Muscle layer of colon (tissue), 2 donors: ENCODE results near the gene SLC25A40.
A peak's percentile ranks its signal among the peaks of the same experiment; 100 is the strongest.
"Not testable (repeated sequence)": the region's sequence is repeated elsewhere in the genome, so short reads cannot be mapped to it uniquely, and the experiment has no call there.

Source experiments
- H3K27ac ChIP-seq: one replicate; pipeline ENCODE4 v1.7.0; 2013; ENCODE audit warnings: low read depth, mild to moderate bottlenecking, low read length, moderate library complexity
- H3K27me3 ChIP-seq, 2 donors: one replicate each; pipeline ENCODE4 v1.7.0; 2013; ENCODE audit warnings: low read length in 2 of 2, mild to moderate bottlenecking in 2 of 2; ENCODE audit not compliant: insufficient read depth in 2 of 2, control insufficient read depth in 1 of 2
- H3K36me3 ChIP-seq: one replicate; pipeline ENCODE4 v1.7.0; 2013; ENCODE audit warnings: mild to moderate bottlenecking, low read length; ENCODE audit not compliant: insufficient read depth
- H3K4me1 ChIP-seq: one replicate; pipeline ENCODE4 v1.7.0; 2013; ENCODE audit warnings: mild to moderate bottlenecking, low read length; ENCODE audit not compliant: insufficient read depth
- H3K4me3 ChIP-seq, 2 donors: one replicate each; pipeline ENCODE4 v1.7.0; 2013; ENCODE audit warnings: low read length in 2 of 2, low read depth in 1 of 2, mild to moderate bottlenecking in 1 of 2, moderate library complexity in 1 of 2
- H3K9ac ChIP-seq: one replicate; pipeline ENCODE4 v1.7.0; 2013; ENCODE audit warnings: low read length
- H3K9me3 ChIP-seq: one replicate; pipeline ENCODE4 v1.7.0; 2013; ENCODE audit warnings: mild to moderate bottlenecking, low read length
- donor health status: abdominal sarcoma.
- donor health status: Adenocarcinoma of cecum.

The SLC25A40 gene

DNA sequence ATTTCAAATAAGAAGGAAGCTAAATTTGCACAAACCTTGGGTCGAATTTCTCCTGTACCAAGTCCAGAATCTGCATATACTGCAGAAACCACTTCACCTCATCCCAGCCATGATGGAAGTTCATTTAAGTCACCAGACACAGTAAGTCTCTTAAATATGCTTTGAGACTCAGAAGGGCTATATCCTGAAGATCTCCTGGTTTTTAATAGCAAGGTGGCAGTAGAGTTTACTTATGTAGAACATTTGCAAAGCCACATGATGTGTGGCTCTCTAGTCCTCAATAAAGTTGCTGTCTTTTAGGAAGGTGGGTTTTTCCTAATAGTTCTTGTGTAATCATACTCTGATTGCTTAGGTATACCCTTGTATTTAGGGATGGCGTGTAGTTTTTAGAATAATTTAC is 8.9 kb upstream of the SLC25A40 start:
- H3K27me3 ChIP-seq: no peaks in the 10 kb centered on the region
- no peaks in the 10 kb centered on the region for H3K4me1 ChIP-seq
- H3K9ac ChIP-seq: no peak overlapping the region

DNA sequence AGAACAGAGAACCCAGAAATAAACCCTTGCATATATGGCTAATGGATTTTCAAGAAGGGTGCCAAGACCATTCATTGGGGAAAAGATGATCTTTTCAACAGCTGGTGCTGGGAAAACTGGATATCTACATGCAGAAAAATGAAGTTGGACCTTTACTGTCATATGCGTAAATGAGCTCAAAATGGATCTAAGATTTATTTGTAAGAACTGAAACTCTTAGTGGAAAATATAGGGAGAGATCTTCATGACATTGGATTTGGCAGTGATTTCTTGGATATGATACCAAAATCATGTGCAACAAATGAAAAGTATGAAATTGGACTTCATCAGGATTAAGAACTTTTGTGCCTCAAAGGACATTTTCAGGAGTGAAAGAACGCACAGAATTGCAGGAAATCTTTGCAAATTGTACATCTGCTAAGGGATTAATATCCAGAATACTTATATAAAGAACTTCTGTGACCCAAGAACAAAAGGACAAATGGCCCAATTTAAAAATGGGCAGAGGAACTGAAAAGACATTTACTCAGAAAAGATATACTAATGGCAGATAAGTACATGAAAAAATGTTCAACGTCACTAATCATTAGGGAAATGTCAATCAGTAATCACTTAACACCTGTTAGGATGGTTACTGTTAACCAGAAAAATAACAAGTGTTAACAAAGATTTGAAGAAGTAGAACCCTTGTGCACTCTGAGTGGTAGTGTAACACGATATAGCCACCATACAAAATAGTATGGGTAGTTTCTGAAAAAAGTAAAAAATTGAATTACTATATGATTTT is 6.2 kb upstream of the SLC25A40 start:
- Histone ChIP-seq H3K27me3 (no peaks in the 10 kb centered on the region), H3K36me3 (no peaks in the 10 kb centered on the region), H3K4me1 (no peaks in the 10 kb centered on the region)

More for the DNA sequence above, 8.9 kb upstream of the SLC25A40 start:
- Histone ChIP-seq H3K27ac (no peak overlapping the region), H3K36me3 (no peaks in the 10 kb centered on the region), H3K9me3 (no peaks in the 10 kb centered on the region), H3K4me3 (no peak overlapping the region)

DNA sequence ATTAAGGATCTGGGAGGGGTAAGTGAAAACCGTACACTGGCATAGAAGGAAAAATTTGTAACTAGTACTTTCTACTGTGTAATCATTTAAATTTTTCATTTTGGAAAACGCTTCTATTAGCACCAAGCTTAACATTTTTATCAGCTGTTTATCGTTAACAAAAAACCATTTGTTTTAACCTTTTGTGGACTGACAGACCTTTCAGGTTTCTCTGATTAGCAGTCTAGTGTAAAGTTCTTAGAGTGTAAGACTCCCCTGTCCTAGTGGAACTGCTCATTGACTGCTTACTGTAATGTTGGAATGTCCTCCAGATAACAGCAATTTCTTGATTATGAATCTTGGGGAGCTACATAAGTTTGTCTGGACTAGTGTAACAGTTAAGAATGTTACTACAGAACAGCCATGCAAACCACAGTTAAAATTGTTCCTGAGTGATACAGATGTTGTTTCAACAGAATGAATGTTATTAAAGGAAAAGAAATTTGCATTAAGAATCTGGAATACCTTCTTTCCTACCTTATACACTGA is 2.1 kb upstream of the SLC25A40 start:
- Histone ChIP-seq H3K4me3 (no peak overlapping the region), H3K9me3 (no peaks in the 10 kb centered on the region), H3K4me1 (peaks cover 14% of the 10 kb centered on the region), H3K36me3 (no peaks in the 10 kb centered on the region), H3K27me3 (no peaks in the 10 kb centered on the region), H3K9ac (no peak overlapping the region), H3K27ac (no peak overlapping the region)

More for the DNA sequence above, 6.2 kb upstream of the SLC25A40 start:
- Histone ChIP-seq H3K9me3 (no peaks in the 10 kb centered on the region), H3K27ac (no peak overlapping the region), H3K4me3 (no peak overlapping the region), H3K9ac (no peak overlapping the region)

DNA sequence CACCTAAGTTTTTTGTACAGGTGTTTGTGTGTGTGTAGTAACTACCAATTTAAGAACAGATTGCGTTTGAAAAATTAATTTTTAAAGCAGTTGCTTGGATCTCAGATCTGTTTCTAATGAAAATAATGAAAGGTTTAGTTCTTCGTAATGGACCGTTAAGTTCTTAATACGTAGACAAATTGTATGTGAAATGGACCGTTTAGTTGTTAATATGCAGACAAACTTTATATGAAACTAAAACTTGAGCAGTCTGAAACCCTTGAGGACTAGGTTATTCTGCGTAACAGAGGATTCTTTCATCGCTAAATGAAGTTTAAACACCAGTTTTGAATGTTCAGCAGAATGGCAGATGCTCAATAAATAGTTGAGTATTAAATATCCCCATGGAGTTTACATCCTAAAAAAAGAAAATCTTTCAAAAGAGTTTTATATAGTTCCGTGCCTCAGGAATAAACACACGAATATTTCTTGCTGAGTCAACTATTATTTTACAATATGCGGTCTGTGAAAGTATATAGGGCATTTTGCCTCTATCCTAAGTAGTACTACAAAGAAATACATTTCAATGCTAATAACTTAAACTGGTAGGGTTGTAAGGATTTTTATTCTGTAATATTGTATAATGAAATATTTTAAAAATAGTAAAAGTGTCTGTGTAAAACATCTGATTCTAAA is 1.3 kb upstream of the SLC25A40 start:
- H3K36me3 ChIP-seq: no peaks in the 10 kb centered on the region
- H3K4me3 ChIP-seq: peak overlapping the region; percentile 84 to 90
- H3K9ac ChIP-seq: peak overlapping the region; percentile 63
- peak overlapping the region; percentile 83 for H3K27ac ChIP-seq
- H3K27me3 ChIP-seq: no peaks in the 10 kb centered on the region
- H3K4me1 ChIP-seq: peaks cover 14% of the 10 kb centered on the region
- no peaks in the 10 kb centered on the region for H3K9me3 ChIP-seq

DNA sequence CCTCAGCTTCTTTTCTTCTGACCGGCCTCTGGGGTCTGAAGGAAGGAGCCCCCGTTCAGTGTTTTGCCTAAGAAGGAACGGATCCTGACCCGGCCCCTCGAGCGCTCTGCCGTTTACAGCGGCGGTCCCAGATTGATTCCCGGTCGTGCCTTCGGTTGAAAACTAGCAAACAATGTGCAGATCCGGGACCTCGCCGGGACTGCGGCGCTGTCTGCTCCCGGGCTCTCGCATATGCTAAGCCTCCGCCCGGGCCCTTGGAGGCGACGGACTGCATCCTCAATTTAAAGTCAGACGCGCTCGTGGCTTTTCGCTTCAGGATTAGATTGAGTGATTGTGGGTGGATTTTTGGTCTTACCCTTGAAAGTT is 692 bp upstream of the SLC25A40 start:
- Histone ChIP-seq H3K9me3 (no peaks in the 10 kb centered on the region), H3K27ac (peak overlapping the region; percentile 83), H3K4me3 (peak overlapping the region; percentile 84 to 90), H3K36me3 (no peaks in the 10 kb centered on the region), H3K4me1 (peaks cover 14% of the 10 kb centered on the region), H3K27me3 (no peaks in the 10 kb centered on the region), H3K9ac (peak overlapping the region; percentile 63)

DNA sequence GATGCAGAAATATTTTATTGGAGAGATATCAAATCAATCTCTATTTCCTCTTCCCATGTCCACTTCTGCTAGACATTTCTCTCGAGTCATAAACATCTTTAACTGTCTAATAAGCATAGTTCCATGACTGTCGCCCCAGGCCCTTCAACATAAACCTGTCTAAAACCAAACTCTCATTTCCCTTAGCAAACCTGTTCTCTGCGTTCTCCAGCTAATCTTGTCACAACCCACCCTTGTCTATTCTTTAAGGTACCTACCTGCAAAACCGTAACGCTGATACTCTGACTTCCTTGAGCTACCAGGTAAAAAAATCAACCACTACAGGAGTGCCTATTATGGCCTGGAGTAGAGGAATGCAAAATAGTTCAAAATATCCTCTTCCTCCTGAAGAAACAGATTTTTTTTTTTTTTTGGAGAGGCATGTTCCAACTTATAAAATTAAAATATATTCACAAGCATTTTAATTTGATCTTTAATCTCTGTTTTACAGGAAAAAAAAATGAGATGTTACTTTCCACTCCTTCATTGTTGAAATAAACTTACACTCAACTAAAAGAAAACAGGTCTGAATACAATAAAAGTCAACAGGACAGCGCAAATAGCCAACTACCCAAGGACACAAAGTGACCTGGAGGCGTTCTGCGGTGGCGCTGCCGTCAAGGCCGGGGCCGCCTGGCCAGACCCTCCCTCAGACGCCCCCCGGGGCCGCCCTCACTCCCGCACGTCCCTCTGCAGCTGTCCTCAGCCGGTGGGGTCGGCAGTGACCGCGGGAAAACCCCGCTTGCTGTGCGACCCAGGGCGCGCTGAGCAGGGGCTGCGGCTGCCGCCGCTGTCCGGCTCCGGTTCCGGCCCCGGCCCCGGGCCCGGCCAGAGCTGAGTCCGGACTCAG is 765 bp downstream of the SLC25A40 start:
- H3K27me3 ChIP-seq: no peaks in the 10 kb centered on the region
- no peaks in the 10 kb centered on the region for H3K9me3 ChIP-seq
- peak overlapping the region; percentile 0 for H3K9ac ChIP-seq
- peak overlapping the region; percentile 84 to 90 for H3K4me3 ChIP-seq
- H3K36me3 ChIP-seq: no peaks in the 10 kb centered on the region
- H3K4me1 ChIP-seq: peaks cover 14% of the 10 kb centered on the region
- H3K27ac ChIP-seq: peak overlapping the region; percentile 66

DNA sequence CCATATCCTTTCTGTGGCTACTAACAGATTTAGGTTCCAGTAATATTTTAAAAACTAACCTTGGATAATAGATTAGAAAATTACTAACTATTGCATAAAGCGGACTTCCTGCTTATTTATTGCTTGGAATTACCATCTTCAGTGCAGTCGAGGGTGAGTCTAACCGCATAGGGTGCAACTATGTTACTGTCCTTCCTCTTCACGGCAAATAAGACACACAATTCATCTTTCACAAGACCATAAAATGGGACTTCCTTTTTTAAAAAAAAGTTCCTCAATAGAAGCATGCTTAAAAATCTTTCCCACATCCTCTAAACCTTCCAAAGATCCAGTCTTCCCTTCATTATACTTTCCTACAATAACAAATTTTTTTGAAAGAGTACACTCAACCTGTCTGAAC is 2.1 kb downstream of the SLC25A40 start:
- H3K9ac ChIP-seq: no peak overlapping the region
- H3K27ac ChIP-seq: no peak overlapping the region
- no peaks in the 10 kb centered on the region for H3K9me3 ChIP-seq
- no peak overlapping the region for H3K4me3 ChIP-seq
- H3K4me1 ChIP-seq: peaks cover 14% of the 10 kb centered on the region
- no peaks in the 10 kb centered on the region for H3K36me3 ChIP-seq
- no peaks in the 10 kb centered on the region for H3K27me3 ChIP-seq

DNA sequence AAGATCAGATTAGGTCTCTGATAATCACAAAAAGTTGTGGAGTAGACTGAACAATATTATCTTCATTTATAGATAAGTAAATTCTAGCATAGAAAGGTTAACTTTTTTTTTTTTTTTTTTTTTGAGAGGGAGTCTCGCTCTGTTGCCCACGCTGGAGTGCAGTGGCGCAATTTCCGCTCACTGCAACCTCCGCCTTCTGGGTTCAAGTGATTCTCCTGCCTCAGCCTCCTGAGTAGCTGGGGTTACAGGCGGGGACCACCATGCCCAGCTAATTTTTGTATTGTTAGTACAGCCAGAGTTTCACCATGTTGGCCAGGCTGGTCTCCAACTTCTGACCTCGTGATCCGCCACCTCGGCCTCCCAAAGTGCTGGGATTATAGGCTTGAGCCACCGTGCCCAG is 2.8 kb downstream of the SLC25A40 start:
- not testable (repeated sequence) for H3K9ac ChIP-seq, H3K9me3 ChIP-seq, H3K27ac ChIP-seq, H3K27me3 ChIP-seq, H3K4me3 ChIP-seq, H3K36me3 ChIP-seq
- peaks cover 14% of the 10 kb centered on the region for H3K4me1 ChIP-seq

DNA sequence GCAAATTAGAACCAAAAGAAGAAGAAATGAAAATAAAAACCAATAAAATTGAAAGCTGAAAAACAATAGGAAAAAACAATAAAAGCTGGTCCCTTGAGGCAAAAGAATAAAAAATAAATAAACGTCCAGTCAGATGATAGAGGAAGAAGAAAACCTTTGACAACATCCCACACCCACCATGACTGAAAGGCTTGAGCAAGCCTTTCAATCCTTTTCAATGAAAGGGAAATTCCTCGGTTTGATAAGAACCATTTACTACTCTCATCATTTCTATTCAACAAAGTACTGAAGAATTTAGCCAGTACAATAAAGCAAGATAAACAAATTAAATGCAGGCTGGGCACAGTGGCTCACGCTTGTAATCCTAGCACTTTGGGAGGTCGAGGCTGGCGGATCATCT is 3.8 kb downstream of the SLC25A40 start:
- Histone ChIP-seq H3K4me3 (no peak overlapping the region), H3K4me1 (peaks cover 14% of the 10 kb centered on the region), H3K27me3 (no peaks in the 10 kb centered on the region), H3K9ac (no peak overlapping the region), H3K27ac (no peak overlapping the region), H3K36me3 (no peaks in the 10 kb centered on the region), H3K9me3 (no peaks in the 10 kb centered on the region)

DNA sequence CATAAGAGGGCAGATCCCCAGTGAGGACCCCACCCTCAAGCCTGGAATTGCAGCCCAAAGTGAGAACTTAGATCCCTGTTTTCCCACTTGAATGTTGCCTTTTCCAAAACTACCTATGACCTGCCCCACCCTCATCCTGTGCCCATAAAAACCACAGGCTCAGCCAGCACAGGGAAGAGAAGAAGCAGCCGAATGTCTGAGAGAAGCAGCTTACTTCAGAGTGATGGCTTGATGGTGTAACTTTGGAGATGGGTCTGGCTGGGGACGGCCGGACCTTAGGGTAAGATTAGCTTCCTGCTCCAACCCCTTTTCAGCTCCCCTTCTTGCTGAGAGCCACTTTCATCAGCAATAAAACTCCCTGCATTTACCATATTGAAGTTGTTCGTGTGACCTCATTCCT is 5.7 kb downstream of the SLC25A40 start:
- H3K27ac ChIP-seq: no peak overlapping the region
- H3K9me3 ChIP-seq: peaks cover 5% of the 10 kb centered on the region
- H3K36me3 ChIP-seq: no peaks in the 10 kb centered on the region
- peaks cover 14% of the 10 kb centered on the region for H3K4me1 ChIP-seq
- H3K4me3 ChIP-seq: no peak overlapping the region
- H3K27me3 ChIP-seq: no peaks in the 10 kb centered on the region
- no peak overlapping the region for H3K9ac ChIP-seq

DNA sequence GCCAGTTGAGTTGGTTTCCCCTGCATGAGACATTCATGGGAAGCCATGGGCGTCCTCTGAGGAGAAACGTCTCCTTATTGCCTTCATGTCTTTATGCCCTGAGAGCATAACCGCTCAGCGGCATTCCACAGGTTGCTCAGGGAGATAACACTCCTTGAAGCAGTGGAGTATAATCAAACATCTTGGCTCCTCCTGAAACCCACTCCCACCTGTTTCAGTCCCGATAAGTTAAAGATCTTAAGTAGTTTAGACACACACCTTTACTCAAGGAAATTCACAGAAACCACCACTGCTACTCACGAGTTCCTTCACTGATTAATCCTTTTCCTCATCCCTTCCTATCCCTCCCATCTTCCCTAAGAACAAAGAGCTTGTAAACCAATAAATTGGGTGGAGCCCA is 9.6 kb downstream of the SLC25A40 start:
- not testable (repeated sequence) for H3K27me3 ChIP-seq, H3K36me3 ChIP-seq

More for the DNA sequence above, 9.6 kb downstream of the SLC25A40 start:
- H3K4me3 ChIP-seq, H3K9ac ChIP-seq, H3K9me3 ChIP-seq, H3K27ac ChIP-seq, H3K4me1 ChIP-seq: not testable (repeated sequence)
